SK-N-SH (cell line): ENCODE data around the gene CRYBG1. TPM values are rescaled to one million over a fixed set of nuclear protein-coding genes. Genes with fewer than 3 reads are reported as not detected.

Experiments
- polyA plus RNA-seq, 3 experiments: library from polyadenylated mRNA; depleted of rRNA; stranded (reverse); fragments of >200 nt; gene quantifications; 2 replicates each; pipeline ENCODE4 v1.2.3, GENCODE V29; 2012
- small RNA-seq, 7 experiments: library from RNA; depleted of rRNA; stranded (forward); fragments of <200 nt; gene quantifications; one replicate each; pipeline ENCODE3, GENCODE V24; 2012

CRYBG1 gene
- polyA plus RNA-seq, 1 of the 3 experiments (the other 2 are of a cell fraction), result 13.8 TPM

Small RNA genes within 50 kb of the gene (small RNA-seq; reads per million reads assigned to genes)
- gene RF00019, result 0 reads per million in 7 experiments
- gene RNA5SP211, result 0 reads per million in 7 experiments
- 0 reads per million in 7 experiments for gene RNU6-527P

Other genes with a start within 250 kb of the CRYBG1 start
- gene ATG5, start 35.0 kb upstream of the CRYBG1 start, polyA plus RNA-seq (2012; rRNA removed), result 15.5 and 16.7 TPM in 2 replicates